ENCODE measurements around the gene APOBEC3H.
A peak's percentile ranks its signal among the peaks of the same experiment; 100 is the strongest.

The APOBEC3H gene

DNA sequence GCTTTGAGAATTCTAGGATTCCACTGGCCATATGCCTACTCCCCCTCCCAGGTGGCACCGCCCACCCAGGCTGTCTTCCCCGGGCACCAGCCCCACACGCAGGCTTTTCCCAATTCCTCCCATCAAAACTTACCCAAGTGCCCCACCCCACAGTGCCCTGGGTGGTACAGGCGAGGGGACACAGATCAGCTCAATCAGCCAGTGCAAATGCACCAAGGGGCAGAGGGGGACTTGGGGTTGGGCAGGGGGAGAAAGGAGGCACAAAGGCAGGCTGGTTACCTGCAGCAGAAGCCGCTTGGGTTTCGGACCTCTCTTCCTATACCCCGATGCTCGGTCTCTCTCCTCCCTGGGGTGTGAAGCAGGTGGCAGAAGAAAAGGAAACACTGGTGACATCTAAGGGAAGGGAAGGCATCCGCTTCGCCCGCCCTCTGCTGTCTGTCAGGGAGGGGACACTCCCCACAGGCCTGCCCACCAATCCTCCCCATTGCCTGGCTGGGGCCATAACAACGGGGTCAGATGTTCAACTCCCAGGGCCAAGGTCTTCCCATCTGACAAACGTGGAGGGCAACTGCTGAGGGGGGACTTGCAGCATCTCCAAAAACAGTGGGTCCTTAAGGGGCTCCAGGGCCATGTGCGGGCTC lies 41.4 kb downstream of the APOBEC3H start:
- no peak for DNase-seq

DNA sequence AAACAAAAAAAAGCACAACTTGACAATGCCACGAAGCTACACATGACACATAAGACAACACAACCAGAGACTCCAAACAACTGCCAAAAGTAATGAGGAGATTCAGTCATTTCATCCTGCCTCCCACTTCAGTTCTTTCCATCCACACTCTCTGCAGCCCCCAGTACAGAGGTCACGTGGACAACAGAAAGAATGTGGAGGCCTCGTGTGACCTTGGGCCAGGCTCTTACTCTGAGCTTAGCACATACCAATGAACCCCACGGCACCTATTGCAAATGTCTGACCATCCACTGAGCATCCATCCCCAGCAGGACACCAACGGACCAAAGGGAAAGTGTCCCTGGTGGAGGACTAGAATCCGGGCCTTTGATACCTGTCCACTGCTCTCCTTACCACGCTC lies 42.9 kb downstream of the APOBEC3H start:
- DNase-seq, result no peak

DNA sequence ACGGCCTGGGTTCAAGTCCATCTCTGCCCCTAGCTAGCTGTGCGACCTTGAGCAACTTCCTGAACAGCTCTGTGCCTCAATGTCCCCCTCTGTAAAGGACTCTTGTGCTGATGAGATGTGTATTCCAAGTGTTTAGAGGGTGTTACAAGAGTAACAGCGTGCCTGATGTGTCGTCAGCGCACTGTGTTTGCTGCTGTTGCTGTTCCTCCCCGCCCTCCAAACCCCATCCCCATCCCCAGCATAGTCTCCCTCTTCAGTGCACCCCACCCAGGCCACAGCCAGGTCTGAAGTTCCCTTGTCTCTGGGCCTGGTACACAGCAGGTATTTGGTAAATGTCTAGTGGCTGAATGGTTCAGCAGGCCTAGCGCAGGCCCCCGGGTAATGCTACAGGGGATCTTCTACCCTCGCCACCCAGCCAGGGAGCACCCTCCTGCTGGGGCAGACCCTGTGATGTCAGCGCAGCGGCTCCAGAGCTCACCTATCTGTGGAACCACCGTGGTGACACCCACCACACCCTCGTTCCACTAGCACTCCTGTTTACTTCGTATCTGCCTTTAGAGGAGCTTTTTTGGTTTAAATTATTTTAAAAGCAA lies 45.1 kb downstream of the APOBEC3H start:
- DNase-seq, result no peak

DNA sequence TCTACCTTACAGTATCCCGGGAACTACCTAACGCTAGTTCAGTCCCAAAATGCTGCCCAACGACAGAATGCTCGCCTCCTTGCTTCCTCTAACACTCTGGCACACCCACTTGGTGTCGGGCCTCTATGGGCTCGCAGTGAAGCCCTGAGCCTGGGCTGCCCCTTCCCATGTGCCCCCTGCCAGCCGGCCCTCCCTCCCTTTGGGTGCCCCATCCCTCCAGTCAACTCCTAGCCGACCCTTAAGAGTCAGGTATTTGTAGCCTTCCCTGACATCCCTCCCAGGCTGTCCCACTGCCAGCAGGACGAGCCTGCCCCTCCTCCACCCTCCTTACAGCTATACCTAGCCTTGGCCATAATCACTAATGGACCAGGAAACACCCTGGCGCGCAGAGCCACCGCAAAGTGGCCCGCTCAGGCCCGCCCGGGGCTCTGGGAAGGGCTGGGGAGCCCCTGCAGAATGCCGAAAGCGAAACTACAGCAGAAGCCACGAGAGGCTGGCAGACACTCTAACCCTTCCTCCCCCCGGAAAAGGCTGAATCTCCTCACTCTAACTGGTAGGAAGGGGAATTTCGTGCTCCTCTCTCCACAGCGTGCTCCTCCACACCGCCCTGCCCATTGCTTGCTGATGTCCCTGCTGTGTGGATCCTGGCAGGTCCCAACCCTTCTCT lies 47.2 kb downstream of the APOBEC3H start:
- DNase-seq, result peak; percentile 44

DNA sequence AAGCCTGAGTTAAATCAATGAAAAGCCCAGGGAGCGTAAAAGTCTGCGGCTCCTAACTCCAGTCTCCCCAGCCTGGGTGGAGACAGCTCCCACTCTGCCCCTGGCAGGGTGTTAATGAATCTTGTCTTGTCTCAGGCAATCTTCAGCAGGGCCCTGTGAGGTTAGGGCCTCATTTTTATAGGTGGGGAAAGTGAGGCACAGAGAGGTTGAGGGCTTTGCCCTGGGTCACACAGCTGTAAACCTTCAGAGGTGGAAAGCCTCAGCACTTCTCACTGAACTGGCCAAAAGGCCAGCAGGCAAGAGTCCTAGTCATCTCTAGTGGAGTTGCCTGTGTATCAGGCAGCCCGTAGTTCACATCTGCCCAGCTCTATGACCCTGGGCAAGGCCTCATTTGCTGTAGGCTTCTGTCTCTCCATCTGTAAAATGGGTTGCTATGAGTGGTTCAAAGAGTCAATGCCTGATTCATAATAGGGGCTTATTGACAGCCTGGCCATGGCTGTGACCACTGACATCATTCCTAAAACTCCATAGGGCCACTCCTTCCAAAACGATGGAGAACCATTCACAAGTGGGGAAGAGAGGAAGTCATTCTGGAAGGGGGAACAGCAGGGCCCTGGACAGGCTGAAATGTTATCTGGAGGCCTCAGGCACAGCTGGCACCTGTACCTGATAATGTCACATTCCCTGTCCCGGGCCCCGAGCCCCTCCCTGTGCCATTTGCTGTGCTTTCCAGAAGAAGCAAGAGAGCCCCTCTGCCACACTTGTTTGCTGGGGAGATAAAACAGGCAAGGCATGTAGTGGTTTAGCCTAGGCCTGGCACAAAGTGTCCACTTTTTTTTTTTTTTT lies 49.4 kb downstream of the APOBEC3H start:
- DNase-seq, result no peak

DNA sequence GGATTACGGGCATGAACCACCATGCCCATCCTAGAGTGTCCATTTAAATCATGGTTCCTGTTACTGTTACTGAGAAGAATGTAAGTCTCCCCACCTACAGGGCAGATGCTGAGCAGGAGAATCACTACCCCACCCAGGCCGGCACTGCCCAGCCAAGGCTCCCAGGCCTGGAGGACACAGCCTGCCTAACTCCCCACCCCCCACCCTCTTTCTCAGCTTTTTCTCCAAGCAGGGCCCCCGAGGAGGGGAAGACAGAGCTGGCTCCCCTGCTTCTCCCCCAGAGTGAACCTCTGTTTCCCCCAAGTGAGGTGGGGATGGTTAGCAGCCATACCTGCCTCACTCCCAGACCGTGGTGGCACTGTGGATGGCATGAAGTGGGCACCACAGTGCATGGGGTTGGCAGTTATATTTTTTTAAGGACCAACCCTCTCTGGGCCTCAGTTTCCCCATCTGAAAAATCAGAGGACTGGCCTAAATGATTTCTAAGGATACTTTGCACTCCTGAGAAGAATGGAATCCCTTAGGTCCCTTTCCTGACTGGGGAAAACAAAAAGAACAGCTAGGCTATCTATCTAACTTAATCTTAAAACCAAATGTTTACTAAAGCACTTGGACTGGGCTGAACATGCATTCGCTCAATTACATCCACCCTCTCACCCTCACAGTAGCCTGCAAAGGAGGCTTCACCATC lies 50.4 kb downstream of the APOBEC3H start:
- no peak for DNase-seq

DNA sequence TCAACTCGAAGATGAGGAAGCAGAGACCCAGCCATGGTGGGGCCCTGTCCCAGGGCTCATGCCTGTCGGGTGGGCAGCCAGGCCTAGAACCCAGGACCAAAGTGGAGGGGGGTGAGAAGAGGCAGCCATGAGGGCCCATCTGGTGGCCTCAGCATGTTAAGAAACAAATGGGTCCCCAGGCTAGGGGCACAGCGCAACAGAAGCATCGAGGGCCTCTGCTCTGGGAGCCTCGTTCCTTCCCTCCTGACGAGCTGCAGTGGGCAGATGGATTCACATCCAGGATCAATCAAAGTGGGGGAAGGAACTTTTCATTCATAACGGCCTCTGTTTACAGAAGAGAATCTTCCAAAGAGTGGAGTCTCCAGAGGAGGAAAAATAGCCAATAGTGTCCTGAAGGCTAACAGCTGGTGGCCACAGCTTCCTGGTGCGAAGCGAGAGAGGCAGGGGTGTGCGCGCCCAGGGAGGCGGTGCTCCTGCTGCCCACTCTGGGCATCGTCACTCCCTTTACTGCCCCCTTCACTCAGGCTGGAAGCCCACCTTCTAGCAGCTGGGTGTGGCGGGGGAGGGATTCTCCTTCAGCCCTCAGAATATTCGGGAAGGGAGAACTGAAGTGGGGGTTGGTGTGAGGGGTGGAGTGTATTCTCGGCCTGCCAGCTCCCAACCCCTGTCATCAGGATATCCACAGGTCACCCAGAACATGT lies 51.1 kb downstream of the APOBEC3H start:
- no peak for DNase-seq

DNA sequence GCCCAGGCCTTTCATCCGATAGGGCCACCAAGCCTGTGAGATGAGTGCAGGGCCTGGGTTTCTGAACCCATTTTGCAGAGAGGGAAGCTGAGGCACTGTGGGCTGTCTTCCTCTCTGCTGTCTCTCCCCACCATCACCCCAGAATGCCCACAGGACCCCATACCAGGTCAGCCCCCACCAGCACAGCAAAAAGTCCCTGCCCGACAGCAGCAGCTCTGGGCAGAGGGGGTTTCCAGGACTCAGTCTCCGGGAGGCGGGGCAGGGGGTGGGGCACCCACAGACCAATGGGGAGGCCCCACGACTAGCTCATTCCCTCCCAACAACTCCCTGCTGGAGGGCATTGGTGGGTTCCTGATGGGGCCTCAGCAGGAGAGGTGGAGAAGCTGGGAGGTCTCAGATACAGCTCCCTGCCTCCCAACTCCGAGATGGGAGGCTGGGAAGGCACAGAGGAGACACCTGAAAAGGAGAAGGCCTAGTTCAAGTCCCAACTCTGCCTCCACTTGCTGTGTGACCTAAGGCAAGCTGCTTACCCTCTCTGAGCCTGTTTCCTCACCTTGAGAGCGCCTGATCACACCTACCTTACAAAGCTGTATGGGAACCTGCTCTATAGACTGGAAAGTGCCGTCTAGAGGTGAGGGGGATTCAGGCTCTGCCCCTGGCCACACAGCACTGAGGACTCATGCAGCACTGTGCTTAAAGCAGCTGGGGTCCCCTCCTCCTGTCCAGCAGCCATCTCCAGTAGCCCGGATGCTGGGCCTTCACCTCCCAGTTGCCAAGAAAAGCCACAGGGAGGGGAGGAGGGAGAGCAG lies 51.9 kb downstream of the APOBEC3H start:
- peak; percentile 50 for DNase-seq

DNA sequence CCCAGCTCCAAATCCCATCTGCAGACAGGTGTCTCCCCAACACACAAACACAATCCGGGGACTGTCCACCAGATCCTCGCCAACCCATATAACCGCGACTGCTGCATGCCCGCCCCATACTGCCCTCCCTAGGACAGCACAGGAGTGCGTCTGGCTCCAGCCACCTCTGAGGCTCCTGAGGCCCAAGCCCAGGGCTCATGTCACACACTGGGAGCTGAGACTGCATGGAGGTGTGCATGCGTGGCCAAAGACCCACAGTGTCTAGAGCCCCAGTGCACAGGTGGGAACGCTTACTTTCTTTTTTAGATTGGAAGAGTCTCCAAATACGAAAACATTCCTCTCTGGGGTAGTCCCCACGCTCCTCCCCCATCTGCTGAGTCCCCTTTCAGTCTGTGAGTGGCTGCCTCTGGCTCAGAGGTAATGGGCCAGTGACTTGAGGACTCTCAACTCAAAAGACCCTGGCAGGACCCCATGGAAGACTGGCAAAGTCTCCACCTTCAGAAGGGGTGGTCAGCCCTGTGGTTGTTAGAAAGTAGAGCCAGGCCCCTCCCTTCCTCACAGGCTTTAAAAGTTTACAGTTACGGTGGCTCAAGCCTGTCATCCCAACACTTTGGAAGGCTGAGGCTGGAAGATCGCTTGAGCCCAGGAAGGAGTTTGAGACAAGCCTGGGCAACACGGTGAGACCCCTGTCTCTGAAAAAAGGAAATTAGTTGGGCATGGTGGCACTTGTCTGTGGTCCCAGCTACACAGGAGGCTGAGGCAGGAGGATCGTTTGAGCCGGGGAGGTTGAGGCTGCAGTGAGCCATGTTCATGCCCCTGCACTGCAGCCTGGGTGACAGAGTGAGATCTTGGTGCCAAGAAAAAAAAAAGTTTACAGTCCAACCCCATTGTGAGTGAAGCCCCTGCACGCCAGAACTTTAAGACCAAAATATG lies 53.1 kb downstream of the APOBEC3H start:
- no peak for DNase-seq

DNA sequence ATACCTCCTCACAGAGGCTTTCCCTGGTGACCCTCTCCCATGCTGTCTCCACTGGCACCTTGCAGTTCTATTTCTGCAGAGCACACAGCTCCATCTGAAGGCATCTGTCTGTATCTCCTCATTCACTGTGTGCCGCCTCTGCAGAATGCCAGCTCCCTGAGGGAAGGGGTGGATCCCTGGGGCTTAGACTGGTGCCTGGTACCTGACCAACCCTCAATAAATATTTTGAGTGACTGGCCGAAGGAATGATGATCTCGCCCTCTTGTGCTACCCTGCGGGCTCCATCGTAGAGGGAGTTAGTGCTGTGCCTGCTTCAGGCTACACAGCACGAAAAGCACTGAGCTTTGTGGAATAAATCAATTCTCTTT lies 53.8 kb downstream of the APOBEC3H start:
- DNase-seq, result no peak

DNA sequence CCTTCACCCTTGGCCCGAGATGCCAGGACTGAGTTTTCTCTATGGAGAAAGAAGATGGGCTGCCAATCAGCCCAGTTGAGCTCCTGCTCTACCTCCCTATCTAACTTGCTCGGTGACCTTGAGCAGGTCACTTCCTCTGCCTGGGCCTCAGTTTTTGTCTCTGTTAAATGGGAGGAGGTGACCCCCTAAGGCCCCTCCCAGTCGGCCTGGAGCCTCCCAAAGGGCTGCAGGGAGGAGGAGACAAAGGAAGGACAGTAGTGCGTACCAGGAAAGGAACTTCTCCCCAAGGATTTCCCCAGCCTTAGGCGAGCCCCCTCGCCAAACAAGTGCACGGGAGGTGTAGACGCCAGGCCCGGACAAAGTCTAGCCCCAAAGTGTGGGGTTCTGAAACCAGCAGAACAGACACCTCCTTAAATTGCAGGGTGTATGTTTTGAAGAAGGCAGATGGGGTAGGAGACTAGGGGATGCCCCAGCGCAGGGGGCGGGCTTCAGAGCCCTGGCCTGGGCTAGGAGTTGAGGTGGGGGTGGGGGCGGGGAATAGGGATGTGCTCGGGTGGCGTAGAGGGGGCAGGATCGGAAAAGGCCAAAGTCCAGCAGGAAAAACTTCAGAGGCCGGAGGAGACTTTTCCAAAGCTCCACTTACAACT lies 54.4 kb downstream of the APOBEC3H start:
- no peak for DNase-seq

DNA sequence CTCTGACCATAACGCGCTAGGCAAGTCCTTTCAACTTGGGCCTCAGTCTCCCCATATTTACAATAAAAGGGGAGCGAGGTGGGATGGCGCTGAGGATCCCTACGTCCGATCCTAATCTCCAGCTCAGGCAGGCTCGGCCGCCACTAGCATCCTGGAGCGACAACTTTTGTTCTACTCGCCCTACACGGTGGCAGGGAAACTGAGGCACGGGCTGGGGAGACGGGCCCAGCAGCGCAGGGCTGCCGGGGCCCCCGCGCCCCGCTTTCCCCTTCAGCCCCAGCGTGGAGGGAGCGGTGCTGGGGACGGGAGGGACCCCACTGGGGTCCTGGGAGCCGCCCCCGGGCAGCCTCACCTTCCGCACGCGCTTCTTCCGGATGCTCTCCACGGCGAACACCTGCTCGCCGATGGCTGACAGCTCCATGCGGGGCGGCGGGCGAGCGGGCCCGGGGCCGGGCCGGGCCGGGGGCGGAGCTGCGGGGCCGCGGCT lies 55.0 kb downstream of the APOBEC3H start:
- no peak for DNase-seq

DNA sequence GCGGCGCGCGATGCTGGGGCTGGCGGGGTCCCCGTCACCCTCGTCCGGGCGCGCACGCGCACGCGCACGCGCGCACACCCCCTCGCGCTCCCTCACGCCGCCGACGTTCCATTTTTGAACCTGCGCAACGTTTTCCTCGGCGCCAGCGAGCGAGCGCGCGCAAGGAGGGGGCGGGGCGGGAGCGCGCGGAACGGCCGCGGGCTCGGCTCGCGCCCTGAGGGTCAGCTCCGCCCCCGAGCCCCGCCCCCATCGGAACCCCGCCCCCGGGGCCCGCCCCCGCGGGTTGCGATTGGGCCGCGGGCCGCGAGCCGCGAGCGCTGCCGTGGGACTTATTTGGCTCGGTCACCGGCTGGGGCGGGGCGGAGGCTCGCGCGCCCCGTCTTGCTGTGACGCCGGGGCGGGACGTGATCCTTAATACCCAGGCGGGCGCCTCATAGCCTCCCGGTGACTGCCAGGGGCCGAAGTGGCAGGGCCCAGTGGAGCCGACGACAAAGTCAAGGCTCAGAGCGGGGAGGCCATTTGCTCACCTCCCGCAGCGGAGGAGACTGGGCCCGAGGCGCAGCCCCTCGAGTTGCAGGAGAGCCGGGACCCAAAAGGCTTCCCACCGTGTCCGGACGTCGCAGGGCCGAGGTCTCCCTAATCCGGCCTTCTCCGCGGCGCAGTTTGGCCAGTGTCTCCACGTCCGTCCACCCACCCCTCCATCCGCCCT lies 55.6 kb downstream of the APOBEC3H start, which contains the start of gene CBX7:
CBX7 (minus strand) TSS at position 170 of the 709 bp plus-strand sequence. CDS start 236 bp downstream, outside the sequence.
- peak; percentile 92 for DNase-seq

DNA sequence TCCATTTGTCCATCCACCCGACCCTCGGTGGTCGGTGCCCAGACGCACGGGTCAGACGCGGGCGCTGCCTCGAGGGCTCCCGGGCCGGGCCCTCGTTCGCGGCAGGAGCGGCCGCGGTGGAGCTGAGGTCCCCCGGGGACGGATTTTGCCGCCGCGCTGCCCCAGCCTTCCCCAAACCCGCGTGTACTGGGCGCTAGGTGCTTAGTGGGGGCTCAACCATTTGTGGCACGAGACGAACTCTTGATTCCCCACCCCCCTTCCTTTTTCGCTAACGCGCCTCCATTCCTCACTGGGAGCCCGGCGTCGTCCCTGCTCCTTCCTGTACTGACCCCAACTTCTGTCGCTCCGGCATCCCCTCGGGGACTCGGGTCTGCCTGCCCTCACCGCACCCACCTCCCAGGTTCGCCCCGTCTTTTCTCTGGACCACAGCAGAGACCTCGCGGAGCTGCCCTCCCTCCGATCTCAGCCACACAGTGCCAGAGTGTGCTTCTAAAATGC lies 56.2 kb downstream of the APOBEC3H start:
- DNase-seq, result no peak

Measured in activated effector memory CD4-positive, alpha-beta T cell treated with Interleukin-2 at 50 U/mL for 16 hours (primary cell).